Heart right ventricle (tissue), 16 donors: ENCODE results near the gene CHN2. TPM values are rescaled to one million over a fixed set of nuclear protein-coding genes. Genes with fewer than 3 reads are reported as not detected.

ENCODE experiments used
- ATAC-seq, 8 donors: fragments of 200-7000 bp; cut with Tn5 transposase; one replicate each; pipeline ENCODE4 v1.9.1; 2020; ENCODE audit warnings: mild to moderate bottlenecking in 8 of 8, moderate library complexity in 8 of 8, moderate number of reproducible peaks in 1 of 8
- DNase-seq, 2 donors: peaks; one replicate each; pipeline ENCODE4 v3.0.0-alpha.2; 2020
- H3K27ac ChIP-seq, 10 donors: fragments of 200-600 bp; sonication (generic) in 2 of 10; one replicate each; pipeline versions ENCODE4 v1.5.0 to v1.8.0; 2020 to 2022; ENCODE audit warnings: mild to moderate bottlenecking in 3 of 10
- H3K27me3 ChIP-seq, 7 donors: fragments of 200-600 bp; one replicate each; pipeline ENCODE4 v1.8.0; 2021 to 2022; ENCODE audit warnings: mild to moderate bottlenecking in 2 of 7
- H3K36me3 ChIP-seq, 9 donors: fragments of 200-600 bp; sonication (generic) in 1 of 9; one replicate each; pipeline versions ENCODE4 v1.5.0 to v1.8.0; 2020 to 2022; ENCODE audit warnings: mild to moderate bottlenecking in 2 of 9
- H3K4me1 ChIP-seq, 9 donors: fragments of 200-600 bp; sonication (generic) in 1 of 9; one replicate each; pipeline versions ENCODE4 v1.5.0 to v1.8.0; 2020 to 2022; ENCODE audit warnings: mild to moderate bottlenecking in 4 of 9
- H3K4me3 ChIP-seq, 10 donors: fragments of 200-600 bp; sonication (generic) in 2 of 10; one replicate each; pipeline versions ENCODE4 v1.5.0 to v1.8.0; 2020 to 2022; ENCODE audit warnings: mild to moderate bottlenecking in 7 of 10, moderate library complexity in 2 of 10
- H3K9me3 ChIP-seq, 11 donors: fragments of 200-600 bp in 10 of 11; sonication (generic) in 2 of 11; one replicate each; pipeline versions ENCODE4 v1.5.0 to v1.8.0; 2013 to 2022; ENCODE audit warnings: mild to moderate bottlenecking in 2 of 11, control low read depth in 1 of 11, moderate library complexity in 1 of 11
- CTCF ChIP-seq, 9 donors: fragments of 200-600 bp; sonication (generic) in 2 of 9; IDR thresholded peaks; one replicate each; pipeline versions ENCODE4 v1.5.0 to v1.8.0; 2021 to 2022; ENCODE audit warnings: antibody characterized with exemption in 9 of 9, mild to moderate bottlenecking in 5 of 9, moderate library complexity in 1 of 9
- WGBS, 2 donors: extraction: QIAGEN DNeasy Blood & Tissue Kit; methylation state at CpG; one replicate each; pipeline ENCODE4 v1.1.7; 2013; ENCODE audit warnings: inconsistent platforms in 1 of 2; 5-methylcytosine and 5-hydroxymethylcytosine counted together
- intact Hi-C, 10 donors: fragments of 100-400 bp; cut with DNase I; formaldehyde crosslinking; loops; one replicate each; pipeline versions ENCODE4 v1.11.1 to v1.14.2; 2022
- polyA plus RNA-seq, 2 donors: library from polyadenylated mRNA; stranded (reverse); fragments of 200-250 nt; gene quantifications; one replicate each; pipeline ENCODE4 v1.2.3, GENCODE V29; 2013
- total RNA-seq, 10 donors: library from RNA; stranded (reverse); fragmentation: NEBNext Ultra II Directional in 3 of 10; extraction: Animal tissue kit (Norgen Biotek cat#: 25700) in 3 of 10; gene quantifications; one replicate each; pipeline versions ENCODE4 v1.2.1 to v1.2.4, GENCODE V29; 2021 to 2023
- donor health status: Arrhythmogenic right ventricular cardiomyopathy.
- donor health status: ischemic (EF 13 %, LVEDD 7.1; RV severe dilation, severe dysfunction).
- donor health status: healthy with polysubstance abuse.
- donor health status: DM: no; HTN: yes; CAD: no.
- donor health status: DM: no; HTN: no; CAD: no.
- donor health status: ischemic (EF 25% LVEDD 6.9; RV normal size, moderate dysfunction).
- donor health status: ischemic (EF 25% LVEDD 5.7; RV mildly dilated, moderate dysfunction).
- donor health status: healthy.
- donor health status: DM: yes; HTN: yes; CAD: no.
- donor health status: Ischemic cardiomyopathy.
- donor health status: ischemic (EF 35%, LVEDD 5.7; RV mildly dilated, moderate dysfunction).
- donor health status: nonischemic (EF 11% LVEDD 7.7; RV severe dilation, severe dysfunction).
- donor health status: DM: yes; HTN: yes; CAD: no.
- donor health status: PGD.
- donor health status: ischemic (EF 29% LVEDD 5.4; RV normal size, mild dysfunction).
- donor health status: nonischemic (EF 23%, LVEDD 6.1; RV moderate dilation, normal function).

The CHN2 gene
- total and polyA plus RNA-seq, 12 donors, result 5.9 to 54.9 (median 22.6) TPM

DNA sequence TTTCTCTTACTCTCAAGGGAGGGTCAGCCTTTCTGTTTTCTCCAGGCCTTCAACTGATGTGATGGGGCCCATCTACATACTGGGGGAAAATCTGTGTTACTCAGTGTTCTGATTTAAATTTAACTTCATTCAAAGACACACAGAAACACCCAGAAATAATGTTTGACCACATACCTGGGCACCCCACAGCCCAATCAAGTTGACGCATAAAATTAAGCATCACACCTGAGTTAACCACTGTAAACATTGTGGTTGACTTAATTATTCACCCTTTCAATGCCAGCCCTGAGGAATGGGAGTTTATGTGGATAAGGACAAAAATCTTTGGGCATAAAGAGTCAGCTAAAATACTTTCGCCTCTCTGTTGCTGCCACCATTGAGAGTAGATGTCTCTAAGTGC lies 10.0 kb upstream of the CHN2 start:
- no peak for DNase-seq
- Histone ChIP-seq H3K27me3 (peaks cover 0 to 2% (median 0%) of the 10 kb centered on the region in 7 donors), H3K4me3 (no peak overlapping the region), H3K4me1 (peaks cover 0 to 3% (median 0%) of the 10 kb centered on the region in 9 donors), H3K36me3 (no peaks in the 10 kb centered on the region), H3K27ac (no peak overlapping the region), H3K9me3 (no peaks in the 10 kb centered on the region)
- intact Hi-C loops, result loop anchor here in 1 of 10 donors (10.0 kb wide), 1 partner anchor 260 kb away; no protein-coding TSS in a partner anchor
- TF ChIP-seq CTCF (IDR thresholded peaks at IDR 0.05), result no peak
- 97 to 98% methylated on average over 2 of the region's 2 CpGs for WGBS, 2 donors
- no peak for ATAC-seq

DNA sequence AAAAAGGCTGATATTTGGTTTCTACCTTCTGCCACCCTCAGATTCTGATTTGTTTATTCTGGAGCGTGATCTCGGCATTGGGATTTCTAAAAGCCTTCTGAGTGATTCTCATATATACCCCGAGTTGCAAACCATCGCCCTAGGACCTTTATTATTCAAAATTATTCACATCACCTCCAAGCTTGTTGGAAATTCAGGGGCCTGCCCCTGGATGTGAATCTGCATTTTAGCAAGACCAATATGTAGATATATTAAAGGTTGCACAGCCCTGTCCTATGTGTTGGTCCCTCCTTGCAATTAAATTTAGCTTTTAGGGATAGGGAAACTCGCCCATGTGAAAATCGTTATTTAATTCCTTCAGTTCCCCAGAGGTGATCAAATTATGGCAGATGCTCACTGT lies 9.0 kb upstream of the CHN2 start:
- Histone ChIP-seq H3K36me3 (no peaks in the 10 kb centered on the region), H3K4me1 (peaks cover 0 to 11% (median 0%) of the 10 kb centered on the region in 9 donors), H3K27ac (no peak overlapping the region), H3K4me3 (no peak overlapping the region), H3K27me3 (peaks cover 0 to 7% (median 0%) of the 10 kb centered on the region in 7 donors), H3K9me3 (no peaks in the 10 kb centered on the region)
- WGBS, 2 donors, result 90 to 93% methylated on average over 6 of the region's 6 CpGs
- no peak for ATAC-seq
- intact Hi-C loops, result loop anchor here in 4 of 10 donors (5.0 to 10.0 kb wide), 3 partner anchors 162 to 261 kb away; no protein-coding TSS in a partner anchor
- DNase-seq, result no peak
- TF ChIP-seq CTCF (IDR thresholded peaks at IDR 0.05), result no peak

DNA sequence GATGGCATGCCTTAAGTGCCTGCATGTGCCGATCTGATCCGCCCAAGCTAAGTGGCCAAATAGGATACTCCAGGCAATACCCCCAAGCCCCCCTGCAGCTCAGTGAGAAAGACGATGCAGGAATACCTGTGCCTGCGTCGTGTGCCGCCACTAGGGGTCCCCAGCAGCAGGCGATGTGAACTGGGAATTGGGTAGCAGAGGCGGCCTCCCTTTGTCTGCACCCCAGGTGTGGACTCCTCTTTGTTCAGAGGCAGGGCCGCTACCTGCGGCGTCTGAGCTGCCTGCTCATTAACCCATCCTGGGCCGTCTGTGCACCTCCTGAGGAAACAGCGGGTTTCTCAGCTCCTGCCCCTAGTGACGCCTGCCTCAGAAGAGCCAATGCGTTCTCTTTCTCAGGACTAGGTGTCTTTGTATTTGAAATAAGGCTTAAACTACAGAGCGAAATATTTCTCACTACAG lies 4.8 kb upstream of the CHN2 start:
- intact Hi-C loops, result loop anchor here in 9 of 10 donors (1.0 to 10.0 kb wide), 10 partner anchors 75 to 265 kb away; no protein-coding TSS in a partner anchor
- Histone ChIP-seq H3K9me3 (no peaks in the 10 kb centered on the region), H3K4me1 (peaks cover 0 to 24% (median 4%) of the 10 kb centered on the region in 9 donors), H3K27me3 (peaks cover 0 to 29% (median 4%) of the 10 kb centered on the region in 7 donors), H3K36me3 (no peaks in the 10 kb centered on the region), H3K27ac (no peak overlapping the region), H3K4me3 (no peak overlapping the region)
- WGBS, 2 donors, result 19 to 30% methylated on average over 16 of the region's 16 CpGs
- TF ChIP-seq CTCF (IDR thresholded peaks at IDR 0.05), result peak; percentile 68 to 84 (median 80)
- ATAC-seq, result peak in 7 of 8 donors; percentile 38 to 84 (median 66)
- peak; percentile 55 to 59 for DNase-seq

DNA sequence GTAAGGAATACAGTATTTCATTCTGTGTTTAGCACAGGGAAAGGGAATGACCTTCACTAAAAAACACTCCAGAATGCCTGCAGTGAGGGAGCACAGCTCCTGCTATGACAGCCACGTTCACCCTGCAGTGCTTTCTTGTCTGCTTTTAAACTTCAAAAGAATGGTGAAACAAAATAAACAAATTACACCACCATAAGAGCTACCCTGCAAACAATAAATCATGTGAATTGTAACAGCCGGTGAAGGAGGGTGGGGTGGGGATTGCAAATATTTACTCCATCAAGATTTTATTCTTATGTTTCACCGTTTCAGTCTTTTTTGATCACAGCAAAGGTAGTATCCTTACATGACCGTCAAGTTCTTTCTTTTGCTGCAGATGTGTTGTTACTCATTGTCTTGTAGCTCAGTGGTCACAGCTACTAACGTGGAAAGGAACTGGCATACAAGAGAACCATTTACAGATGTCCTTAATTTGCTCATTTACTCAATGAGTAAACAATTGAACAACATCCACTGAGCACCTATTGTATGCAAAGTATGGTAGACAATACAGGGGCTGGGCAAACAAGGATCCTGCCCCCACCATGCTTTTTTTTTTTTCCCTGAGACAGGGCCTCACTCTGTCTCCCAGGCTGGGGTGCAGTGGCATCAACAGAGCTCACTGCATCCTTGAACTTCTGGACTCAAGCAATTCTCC lies 4.1 kb upstream of the CHN2 start:
- Histone ChIP-seq H3K4me3 (no peak overlapping the region), H3K9me3 (no peaks in the 10 kb centered on the region), H3K4me1 (peaks cover 0 to 24% (median 5%) of the 10 kb centered on the region in 9 donors), H3K27me3 (peaks cover 0 to 34% (median 4%) of the 10 kb centered on the region in 7 donors), H3K36me3 (no peaks in the 10 kb centered on the region), H3K27ac (no peak overlapping the region)
- WGBS, 2 donors, result 82 to 84% methylated on average over 5 of the region's 5 CpGs
- DNase-seq (no peak), ATAC-seq (no peak)
- intact Hi-C loops, result loop anchor here in 8 of 10 donors (1.0 to 10.0 kb wide), 9 partner anchors 76 to 266 kb away; no protein-coding TSS in a partner anchor
- no peak for TF ChIP-seq CTCF (IDR thresholded peaks at IDR 0.05)
